GM12878 (cell line): ENCODE measurements around the gene STK32B. TPM values are rescaled to one million over a fixed set of nuclear protein-coding genes. Genes with fewer than 3 reads are reported as not detected.

ENCODE experiments used
- ATAC-seq: fragments of 200-7000 bp; cut with Tn5 transposase; 3 replicates; pipeline ENCODE4 v1.9.1; 2020; ENCODE audit warnings: mild to moderate bottlenecking, moderate library complexity
- BruUV-seq: library from RNA; stranded (reverse); fragments of 400-500 nt; replicated peaks from 2 replicates; lab custom pipeline; 2021; lab: Mats Ljungman, UMichigan
- CTCF ChIA-PET: fragments of 300-600 bp; sonication (Branson Sonifier 250); formaldehyde crosslinking; extraction: SDS; loops from one replicate; lab custom pipeline; 2021; ENCODE audit warnings: inconsistent platforms; lab: Yijun Ruan, JAX
- POLR2A ChIA-PET: fragments of 350-600 bp; formaldehyde crosslinking; extraction: SDS; loops from one replicate; lab custom pipeline; 2021; ENCODE audit warnings: inconsistent platforms; lab: Charles Lee
- RAD21 ChIA-PET: fragments of 300-600 bp; sonication (Branson Sonifier 250); formaldehyde crosslinking; loops from one replicate; lab custom pipeline; 2023; ENCODE audit warnings: antibody characterized with exemption; ENCODE audit not compliant: unreplicated experiment; lab: Charles Lee
- SMC1A ChIA-PET: fragments of 300-600 bp; sonication (Branson Sonifier 250); formaldehyde crosslinking; loops from one replicate; lab custom pipeline; 2023; ENCODE audit not compliant: unreplicated experiment, uncharacterized antibody; lab: Charles Lee
- DNase-seq: peaks from one replicate; pipeline ENCODE4 v3.0.0-alpha.2; 2011; ENCODE audit warnings: low read depth, low spot score
- FAIRE-seq: peaks from 3 replicates; lab custom pipeline; 2011; peaks lifted over from hg19 to GRCh38; lab: Jason Lieb, UNC
- H2AFZ ChIP-seq: 2 replicates; pipeline ENCODE4 v1.6.0; 2011; ENCODE audit warnings: low read depth, low read length, control low read depth; ENCODE audit not compliant: control insufficient read depth
- H3K27ac ChIP-seq: 2 replicates; pipeline ENCODE4 v1.5.1; 2011; ENCODE audit warnings: control low read depth; ENCODE audit not compliant: control insufficient read depth, insufficient read depth
- H3K27me3 ChIP-seq, 2 experiments: replicated peaks in 1 of 2; 2 replicates each; pipeline versions ENCODE4 v1.6.0 to v1.6.1; 2011; ENCODE audit warnings: low read length in 1 of 2; ENCODE audit not compliant: control insufficient read depth in 2 of 2, insufficient read depth in 2 of 2
- H3K36me3 ChIP-seq, 2 experiments: 2 replicates each; pipeline ENCODE4 v1.5.1; 2011; ENCODE audit warnings: low read length in 1 of 2; ENCODE audit not compliant: control insufficient read depth in 2 of 2, insufficient read depth in 2 of 2
- H3K4me1 ChIP-seq: 2 replicates; pipeline ENCODE4 v1.6.1; 2011; ENCODE audit warnings: mild to moderate bottlenecking, low read length, moderate library complexity, mixed read lengths; ENCODE audit not compliant: control insufficient read depth, insufficient read depth
- H3K4me2 ChIP-seq: 2 replicates; pipeline ENCODE4 v1.6.0; 2011; ENCODE audit warnings: control low read depth; ENCODE audit not compliant: control insufficient read depth, insufficient read depth
- H3K4me3 ChIP-seq: fragments of 200-600 bp; sonication (generic); 2 replicates; pipeline ENCODE4 v1.5.1; 2016
- H3K79me2 ChIP-seq: 2 replicates; pipeline ENCODE4 v1.6.0; 2011; ENCODE audit warnings: low read length; ENCODE audit not compliant: control insufficient read depth, insufficient read depth
- H3K9ac ChIP-seq: 2 replicates; pipeline ENCODE4 v1.8.0; 2011; ENCODE audit warnings: low read length, control low read depth, mixed read lengths; ENCODE audit not compliant: control insufficient read depth, insufficient read depth
- H3K9me3 ChIP-seq: replicated peaks from 3 replicates; pipeline ENCODE4 v1.5.1; 2011; ENCODE audit warnings: mild to moderate bottlenecking, low read length; ENCODE audit not compliant: control insufficient read depth, insufficient read depth
- H4K20me1 ChIP-seq: 2 replicates; pipeline ENCODE4 v1.6.0; 2011; ENCODE audit not compliant: control insufficient read depth, insufficient read depth
- CBFB ChIP-seq: IDR thresholded peaks from 2 replicates; pipeline ENCODE4 v1.6.1; 2016; ENCODE audit warnings: antibody characterized with exemption, low read depth
- DPF2 ChIP-seq: fragments of 450-650 bp; IDR thresholded peaks from 2 replicates; pipeline ENCODE4 v1.6.1; 2017; ENCODE audit warnings: mild to moderate bottlenecking
- GABPA ChIP-seq: IDR thresholded peaks from 2 replicates; pipeline ENCODE4 v1.6.1; 2014; ENCODE audit warnings: antibody characterized with exemption, low read depth, mild to moderate bottlenecking, inconsistent platforms
- NBN ChIP-seq: fragments of 450-650 bp; IDR thresholded peaks from 2 replicates; pipeline ENCODE4 v1.6.1; 2016
- NFXL1 ChIP-seq: fragments of 450-650 bp; IDR thresholded peaks from 2 replicates; pipeline ENCODE4 v1.6.1; 2017; ENCODE audit warnings: antibody characterized with exemption, mild to moderate bottlenecking, borderline replicate concordance
- PAX8 ChIP-seq: fragments of 450-650 bp; IDR thresholded peaks from 2 replicates; pipeline ENCODE4 v1.6.1; 2017; ENCODE audit warnings: mild to moderate bottlenecking, moderate library complexity
- RB1 ChIP-seq: fragments of 450-650 bp; formaldehyde crosslinking; IDR thresholded peaks from 2 replicates; pipeline ENCODE4 v1.6.1; 2017; ENCODE audit warnings: mild to moderate bottlenecking, borderline replicate concordance
- RCOR1 ChIP-seq: conservative IDR thresholded peaks from 2 replicates; pipeline ENCODE4 v1.6.1; 2012; ENCODE audit warnings: low read depth, low read length, improper control_type of control experiment
- RFX5 ChIP-seq: IDR thresholded peaks from 2 replicates; pipeline ENCODE4 v1.6.1; 2011; ENCODE audit warnings: low read depth, low read length, improper control_type of control experiment
- SIN3A ChIP-seq: IDR thresholded peaks from 2 replicates; pipeline ENCODE4 v1.6.1; 2012; ENCODE audit warnings: low read depth, low read length, improper control_type of control experiment
- SIX5 ChIP-seq: IDR thresholded peaks from 2 replicates; pipeline ENCODE4 v1.6.1; 2011; ENCODE audit warnings: mild to moderate bottlenecking, low read depth, low read length, moderate library complexity; ENCODE audit not compliant: severe bottlenecking
- TAF1 ChIP-seq: IDR thresholded peaks from 2 replicates; pipeline ENCODE4 v1.6.1; 2011; ENCODE audit warnings: mild to moderate bottlenecking, low read depth, low read length, borderline replicate concordance
- WRNIP1 ChIP-seq: IDR thresholded peaks from 2 replicates; pipeline ENCODE4 v1.6.1; 2011; ENCODE audit warnings: low read depth, low read length, improper control_type of control experiment, borderline replicate concordance
- ZNF24 ChIP-seq: fragments of 450-650 bp; IDR thresholded peaks from 2 replicates; pipeline ENCODE4 v1.6.1; 2017; ENCODE audit warnings: antibody characterized with exemption, mild to moderate bottlenecking
- WGBS: methylation state at CpG from one replicate; pipeline ENCODE4 v1.1.6; 2016; ENCODE audit warnings: low lambda C conversion rate; ENCODE audit not compliant: insufficient replicate concordance, insufficient coverage; ENCODE audit errors: missing lambda C conversion rate; 5-methylcytosine and 5-hydroxymethylcytosine counted together
- in situ Hi-C: fragments of 300-500 bp; cut with MboI; formaldehyde crosslinking; loops from 9 replicates; pipeline ENCODE4 v1.14.3; 2018; ENCODE audit warnings: mixed read lengths
- intact Hi-C: fragments of 100-400 bp; cut with micrococcal nuclease; formaldehyde crosslinking; loops from one replicate; pipeline ENCODE4 v1.14.2; 2022; ENCODE audit not compliant: unreplicated experiment
- polyA plus RNA-seq, 11 experiments: library from polyadenylated mRNA; depleted of rRNA in 4 of 11; unstranded in 6 of 11; stranded (reverse) in 5 of 11; fragments of >200 nt; fragmentation: Nextera tagmentation in 4 of 11; fragmentation: Illumina TruSeq in 1 of 11; extraction: Ambion mirVana in 4 of 11; extraction: Trizol in 1 of 11; gene quantifications; 1 replicate in 1 of 11; 2 replicates in 10 of 11; pipeline versions ENCODE4 v1.2.1 to v1.2.3, GENCODE V29; 2011 to 2016; ENCODE audit warnings: inconsistent platforms in 2 of 11, missing spikeins in 2 of 11, low read depth in 1 of 11
- total RNA-seq, 4 experiments: library from RNA; depleted of rRNA in 3 of 4; stranded (reverse); fragments of >200 nt in 3 of 4; fragmentation: Illumina TruSeq in 1 of 4; extraction: Trizol in 1 of 4; gene quantifications; 2 replicates each; pipeline versions ENCODE4 v1.2.1 to v1.2.3, GENCODE V29; 2013 to 2021

The STK32B gene
- total and polyA plus RNA-seq, 10 of the 15 experiments (the other 5 are each of a cell fraction or from before 2014, with no cell fraction given), result 0.04 to 0.12 (median 0.08) TPM; not detected in 7

- intact Hi-C loops, result no loop called here
- FAIRE-seq, result no peak
- Histone ChIP-seq H3K79me2 (no peaks in the 10 kb centered on the region), H3K4me1 (no peaks in the 10 kb centered on the region), H2AFZ (no peak overlapping the region), H3K9ac (no peak overlapping the region), H3K9me3 (no peaks in the 10 kb centered on the region), H3K4me3 (no peak overlapping the region), H3K4me2 (no peak overlapping the region), H3K27ac (no peak overlapping the region), H3K36me3 (no peaks in the 10 kb centered on the region), H4K20me1 (no peaks in the 10 kb centered on the region), H3K27me3 (no peaks in the 10 kb centered on the region)
- no peak for DNase-seq
- ATAC-seq, result no peak
- CTCF ChIA-PET, result no interaction called here
- TF ChIP-seq CBFB (no peak), PAX8 (no peak)
- no TSS peak for BruUV-seq
- RAD21 ChIA-PET, result no interaction called here
- WGBS, result 52% methylated on average over 10 of the region's 10 CpGs
- SMC1A ChIA-PET, result no interaction called here
- in situ Hi-C loops, result no loop called here
- POLR2A ChIA-PET, result no interaction called here
Observed at GRCh38 chr4:5541169-5541568, 489.9 kb downstream of the STK32B start.

- ATAC-seq (no peak), FAIRE-seq (no peak), DNase-seq (no peak)
- Histone ChIP-seq H3K4me1 (no peaks in the 10 kb centered on the region), H2AFZ (no peak overlapping the region), H3K27ac (no peak overlapping the region), H3K9me3 (no peaks in the 10 kb centered on the region; the same call in 2 of the 3 replicates), H3K79me2 (no peaks in the 10 kb centered on the region), H3K4me2 (no peak overlapping the region), H3K9ac (no peak overlapping the region), H4K20me1 (no peaks in the 10 kb centered on the region), H3K36me3 (no peaks in the 10 kb centered on the region), H3K4me3 (no peak overlapping the region), H3K27me3 (no peaks in the 10 kb centered on the region)
- intact Hi-C loops (no loop called here), in situ Hi-C loops (no loop called here)
- no TSS peak for BruUV-seq
- SMC1A ChIA-PET, result no interaction called here
- no peak for TF ChIP-seq GABPA
- no peak for TF ChIP-seq NBN
- no peak for TF ChIP-seq SIN3A
- no peak for TF ChIP-seq WRNIP1
- TF ChIP-seq TAF1, result no peak
- TF ChIP-seq NFXL1, result no peak
- no peak for TF ChIP-seq RFX5
- no peak for TF ChIP-seq RCOR1
- no peak for TF ChIP-seq RB1
- TF ChIP-seq DPF2, result no peak
- TF ChIP-seq ZNF24, result no peak
- TF ChIP-seq SIX5, result no peak
- POLR2A ChIA-PET, result no interaction called here
- 26% methylated on average over 8 of the region's 8 CpGs for WGBS
- CTCF ChIA-PET, result no interaction called here
- RAD21 ChIA-PET, result no interaction called here
Observed at GRCh38 chr4:5543681-5544080, 492.4 kb downstream of the STK32B start.
